ENCODE data around the gene LARP4.

Gene LARP4

GRCh38 chr12:50505675-50506530 is 105.2 kb downstream of the LARP4 start:
- TF ChIP-seq ZNF335 (tag by site-specific recombination; conservative IDR thresholded peaks at IDR 0.05): peak; percentile 54
- no peak for TF ChIP-seq ZBTB48 (tag by site-specific recombination; IDR thresholded peaks at IDR 0.05)
- TF ChIP-seq ZNF24 (tag by site-specific recombination; IDR thresholded peaks at IDR 0.05): peak; percentile 99
- TF ChIP-seq ZBTB10 (tag by site-specific recombination; IDR thresholded peaks at IDR 0.05): 0 out of 2 replicates have a peak, but pooled peaks have one; percentile 6
- Histone ChIP-seq H3K4me1 (ENCODE audit: control insufficient read depth, insufficient read depth, low read length) (peaks cover 12% of the 10 kb centered on the region; the same call in 1 of the 2 replicates), H3K36me3 (ENCODE audit: control insufficient read depth in 2 of 2, insufficient read depth in 1 of 2, low read length in 2 of 2) (no peaks in the 10 kb centered on the region), H3K27ac (ENCODE audit: extremely low read depth, low read depth, low read length) (peak overlapping the region; percentile 77; the same call in 1 of the 2 replicates), H3K4me3 (ENCODE audit: low read depth, low read length) (peak overlapping the region; percentile 95), H3K9me3 (ENCODE audit: control insufficient read depth, insufficient read depth, low read depth, low read length) (no peaks in the 10 kb centered on the region)
- ChIA-PET POLR2A (interaction anchor here (0.6 to 2.4 kb wide), 5 partner anchors 63 to 258 kb away, joined by 3 to 8 read pairs (median 3); partner anchors contain the start of gene ATF1), CTCF (interaction anchor here (0.6 to 5.7 kb wide), 18 partner anchors 8 to 836 kb away, joined by 3 to 45 read pairs (median 4); no protein-coding TSS in a partner anchor)

GRCh38 chr12:50506753-50507473 is 106.2 kb downstream of the LARP4 start:
- POLR2A ChIA-PET: interaction anchor here (0.6 kb wide), 1 partner anchor 257 kb away, joined by 3 read pairs; the partner anchor contains the start of gene ATF1
- TF ChIP-seq ZNF138 (tag by site-specific recombination; IDR thresholded peaks at IDR 0.05; ENCODE audit: borderline replicate concordance) (no peak), GFI1B (tag by site-specific recombination; IDR thresholded peaks at IDR 0.05) (peak; percentile 42; the same call in 1 of the 2 replicates), ZNF366 (tag by site-specific recombination; conservative IDR thresholded peaks at IDR 0.05) (no peak), SALL2 (tag by site-specific recombination; IDR thresholded peaks at IDR 0.05; ENCODE audit: borderline replicate concordance) (no peak), ZNF596 (tag by site-specific recombination; IDR thresholded peaks at IDR 0.05) (peak; percentile 49; the same call in 1 of the 2 replicates), BCL6B (tag by site-specific recombination; IDR thresholded peaks at IDR 0.05) (peak; percentile 85), PRDM1 (tag by site-specific recombination; IDR thresholded peaks at IDR 0.05) (peak; percentile 36; the same call in 1 of the 2 replicates)
- H3K9me3 ChIP-seq (ENCODE audit: control insufficient read depth, insufficient read depth, low read depth, low read length): no peaks in the 10 kb centered on the region
- H3K4me1 ChIP-seq (ENCODE audit: control insufficient read depth, insufficient read depth, low read length): peaks cover 12% of the 10 kb centered on the region; the same call in 1 of the 2 replicates
- H3K4me3 ChIP-seq (ENCODE audit: low read depth, low read length): no peak overlapping the region
- no peaks in the 10 kb centered on the region for H3K36me3 ChIP-seq (ENCODE audit: control insufficient read depth in 2 of 2, insufficient read depth in 1 of 2, low read length in 2 of 2)
- H3K27ac ChIP-seq (ENCODE audit: extremely low read depth, low read depth, low read length): no peak overlapping the region
- CTCF ChIA-PET: interaction anchor here (0.5 to 5.7 kb wide), 5 partner anchors 21 to 249 kb away, joined by 3 to 45 read pairs (median 3); no protein-coding TSS in a partner anchor

GRCh38 chr12:50507474-50507838 is 106.8 kb downstream of the LARP4 start:
- CTCF ChIA-PET: interaction anchor here (0.5 to 5.7 kb wide), 3 partner anchors 22 to 249 kb away, joined by 3 to 45 read pairs (median 5); no protein-coding TSS in a partner anchor
- Histone ChIP-seq H3K4me3 (ENCODE audit: low read depth, low read length) (no peak overlapping the region), H3K36me3 (ENCODE audit: control insufficient read depth in 2 of 2, insufficient read depth in 1 of 2, low read length in 2 of 2) (no peaks in the 10 kb centered on the region), H3K27ac (ENCODE audit: extremely low read depth, low read depth, low read length) (no peak overlapping the region), H3K9me3 (ENCODE audit: control insufficient read depth, insufficient read depth, low read depth, low read length) (no peaks in the 10 kb centered on the region), H3K4me1 (ENCODE audit: control insufficient read depth, insufficient read depth, low read length) (peaks cover 12% of the 10 kb centered on the region; the same call in 1 of the 2 replicates)
- POLR2A ChIA-PET: interaction anchor here (0.6 kb wide), 1 partner anchor 81 kb away, joined by 5 read pairs; no protein-coding TSS in a partner anchor
- no peak for TF ChIP-seq ZFP41 (tag by site-specific recombination; IDR thresholded peaks at IDR 0.05; ENCODE audit: borderline replicate concordance)
- no peak for TF ChIP-seq HOXC10 (CRISPR knock-in tag; IDR thresholded peaks at IDR 0.05)
- no peak for TF ChIP-seq ZNF221 (tag by site-specific recombination; IDR thresholded peaks at IDR 0.05; ENCODE audit: borderline replicate concordance)
- TF ChIP-seq TRIM28 (IDR thresholded peaks at IDR 0.05; ENCODE audit: borderline replicate concordance, low read length): no peak
- TF ChIP-seq ZNF394 (tag by site-specific recombination; IDR thresholded peaks at IDR 0.05; ENCODE audit: borderline replicate concordance): no peak
- TF ChIP-seq PRDM6 (tag by site-specific recombination; IDR thresholded peaks at IDR 0.05): no peak
- no peak for TF ChIP-seq ZNF623 (tag by site-specific recombination; IDR thresholded peaks at IDR 0.05)
- no peak for TF ChIP-seq ZNF23 (tag by site-specific recombination; IDR thresholded peaks at IDR 0.05; ENCODE audit: borderline replicate concordance)
- no peak for TF ChIP-seq ZNF580 (tag by site-specific recombination; IDR thresholded peaks at IDR 0.05)

Measured in HEK293 (cell line).